Suppressor macrophage treated with lipopolysaccharide for 4 hours (primary cell): Measurements from ENCODE around the gene ATG9B.

Source experiments
- DNase-seq: peaks from one replicate; pipeline ENCODE4 v3.0.0-alpha.2; 2020

Gene ATG9B

DNA sequence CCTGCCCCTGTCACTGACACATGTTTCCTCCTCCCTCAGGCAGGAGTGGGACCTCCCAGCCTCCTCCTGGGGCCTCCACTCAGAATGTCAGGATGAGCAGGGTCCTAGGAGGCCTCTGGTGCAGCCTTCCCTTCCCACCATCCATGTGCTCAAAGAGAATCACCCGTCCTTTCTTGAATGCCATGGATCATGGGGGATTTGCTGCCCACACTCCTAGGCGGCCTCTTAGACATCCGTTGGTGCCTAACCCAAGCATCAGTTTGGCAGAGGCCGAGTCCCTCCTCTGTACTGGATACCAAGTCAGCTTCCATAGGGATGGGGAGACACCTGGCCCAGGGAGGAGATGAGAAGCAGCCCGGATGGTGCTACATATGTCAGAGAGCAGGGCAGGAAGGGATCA, 26.5 kb downstream of the ATG9B start:
- DNase-seq = no peak

DNA sequence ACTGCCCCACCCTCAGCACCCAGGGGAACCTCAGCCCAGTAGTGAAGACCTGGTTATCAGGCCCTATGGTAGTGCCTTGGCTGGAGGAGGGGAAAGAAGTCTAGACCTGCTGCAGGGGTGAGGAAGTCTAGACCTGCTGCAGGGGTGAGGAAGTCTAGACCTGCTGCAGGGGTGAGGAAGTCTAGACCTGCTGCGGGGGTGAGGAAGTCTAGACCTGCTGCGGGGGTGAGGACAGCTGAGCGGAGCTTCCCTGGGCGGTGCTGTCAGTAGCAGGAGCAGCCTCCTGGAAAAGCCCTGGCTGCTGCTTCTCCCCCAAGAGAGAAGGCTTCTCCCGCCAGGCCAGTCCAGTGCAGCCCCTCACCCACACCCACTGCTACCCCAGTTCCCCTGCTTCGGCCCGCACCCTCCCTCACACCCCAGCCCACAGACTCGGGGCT, 27.2 kb downstream of the ATG9B start:
- no peak for DNase-seq

DNA sequence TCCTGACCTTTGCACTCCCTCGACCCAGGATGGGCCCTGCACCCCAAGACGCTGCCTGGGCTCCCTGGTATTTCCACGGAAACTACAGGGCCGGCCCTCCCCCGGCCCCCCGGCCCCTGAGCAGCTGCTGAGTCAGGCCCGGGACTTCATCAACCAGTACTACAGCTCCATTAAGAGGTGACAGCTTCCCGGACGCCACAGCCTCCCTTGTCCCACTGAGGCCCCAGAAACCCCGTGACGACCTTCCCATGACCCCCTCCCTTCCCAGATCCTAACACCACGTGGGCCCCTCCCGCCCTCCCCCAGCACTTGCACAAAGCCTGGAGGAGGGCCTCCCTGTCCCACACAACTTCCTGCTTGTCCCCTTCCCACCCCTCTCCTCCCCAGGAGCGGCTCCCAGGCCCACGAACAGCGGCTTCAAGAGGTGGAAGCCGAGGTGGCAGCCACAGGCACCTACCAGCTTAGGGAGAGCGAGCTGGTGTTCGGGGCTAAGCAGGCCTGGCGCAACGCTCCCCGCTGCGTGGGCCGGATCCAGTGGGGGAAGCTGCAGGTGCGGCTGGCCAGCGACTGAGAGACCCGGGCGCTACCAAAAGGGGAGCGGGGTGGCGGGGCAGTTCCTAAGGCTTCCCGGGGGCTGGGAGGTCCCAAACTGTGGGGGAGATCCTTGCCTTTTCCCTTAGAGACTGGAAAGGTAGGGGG, 27.8 kb downstream of the ATG9B start:
- DNase-seq = peak; percentile 31

DNA sequence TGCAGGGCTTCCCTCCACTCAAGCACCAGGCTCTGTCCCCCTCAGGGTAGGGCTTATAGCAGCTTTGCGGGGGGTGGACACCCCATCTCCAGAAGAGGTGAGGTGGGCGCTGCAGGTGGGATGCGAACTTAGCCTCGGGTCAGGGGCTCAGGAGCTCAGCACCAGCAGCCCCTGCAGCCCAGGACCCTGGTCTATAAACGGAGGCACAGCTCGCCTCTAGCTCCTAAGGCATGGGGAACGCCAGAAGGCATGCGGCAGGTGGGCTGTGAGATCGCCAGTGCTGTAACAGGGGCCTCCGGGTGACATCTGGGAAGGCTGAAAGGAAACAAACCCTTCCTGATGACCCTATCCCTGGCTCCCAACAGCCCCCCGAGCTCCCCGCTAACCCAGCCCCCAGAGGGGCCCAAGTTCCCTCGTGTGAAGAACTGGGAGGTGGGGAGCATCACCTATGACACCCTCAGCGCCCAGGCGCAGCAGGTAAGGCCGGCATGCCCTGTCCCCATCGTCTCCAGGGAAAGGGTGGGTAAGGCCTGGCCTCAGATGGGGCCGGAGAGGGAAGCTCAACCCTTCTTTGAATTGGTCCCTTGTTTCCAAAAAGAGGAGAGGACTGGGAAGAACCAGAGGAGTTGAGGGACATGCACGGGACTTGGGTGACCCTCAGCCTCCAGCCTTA, 29.3 kb downstream of the ATG9B start:
- DNase-seq = no peak

DNA sequence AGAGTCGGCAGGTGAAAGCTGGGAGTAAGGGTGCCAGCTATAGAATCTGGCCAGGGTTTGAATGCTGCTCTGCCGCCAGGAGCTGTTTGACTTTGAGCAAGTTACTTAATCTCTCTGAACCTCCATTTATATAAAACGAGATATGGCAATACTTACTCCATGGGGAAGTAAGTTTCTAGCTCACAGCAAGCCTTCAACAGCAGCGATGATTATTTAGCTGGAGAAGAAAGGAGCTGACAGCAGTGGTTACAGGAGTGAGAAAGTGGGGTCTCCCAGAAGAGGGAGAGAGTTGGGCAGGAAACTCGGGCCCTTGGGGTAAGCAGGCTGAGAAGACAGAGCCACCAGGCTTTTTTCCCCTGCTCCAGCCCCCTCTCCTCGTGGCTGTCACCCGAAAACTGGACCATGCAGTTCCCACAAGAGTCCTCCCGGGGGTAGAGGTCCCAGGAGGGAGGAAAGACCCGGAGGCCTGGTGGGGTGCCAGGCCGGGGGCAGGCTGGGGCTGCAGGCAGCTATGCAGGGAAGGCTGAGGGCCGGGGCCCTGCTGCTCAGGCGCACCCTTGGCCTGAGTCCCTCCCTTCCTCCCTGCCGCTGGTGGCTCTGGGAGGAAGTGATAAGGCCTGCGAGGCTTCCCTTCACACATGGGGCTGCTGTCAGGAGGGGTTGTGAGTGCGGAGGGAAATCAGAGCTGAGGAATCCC, 30.0 kb downstream of the ATG9B start:
- peak; percentile 33 for DNase-seq

DNA sequence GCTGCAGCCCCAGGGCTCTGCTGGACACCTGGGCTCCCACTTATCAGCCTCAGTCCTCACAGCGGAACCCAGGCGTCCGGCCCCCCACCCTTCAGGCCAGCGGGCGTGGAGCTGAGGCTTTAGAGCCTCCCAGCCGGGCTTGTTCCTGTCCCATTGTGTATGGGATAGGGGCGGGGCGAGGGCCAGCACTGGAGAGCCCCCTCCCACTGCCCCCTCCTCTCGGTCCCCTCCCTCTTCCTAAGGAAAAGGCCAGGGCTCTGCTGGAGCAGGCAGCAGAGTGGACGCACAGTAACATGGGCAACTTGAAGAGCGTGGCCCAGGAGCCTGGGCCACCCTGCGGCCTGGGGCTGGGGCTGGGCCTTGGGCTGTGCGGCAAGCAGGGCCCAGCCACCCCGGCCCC, 30.8 kb downstream of the ATG9B start:
- no peak for DNase-seq

DNA sequence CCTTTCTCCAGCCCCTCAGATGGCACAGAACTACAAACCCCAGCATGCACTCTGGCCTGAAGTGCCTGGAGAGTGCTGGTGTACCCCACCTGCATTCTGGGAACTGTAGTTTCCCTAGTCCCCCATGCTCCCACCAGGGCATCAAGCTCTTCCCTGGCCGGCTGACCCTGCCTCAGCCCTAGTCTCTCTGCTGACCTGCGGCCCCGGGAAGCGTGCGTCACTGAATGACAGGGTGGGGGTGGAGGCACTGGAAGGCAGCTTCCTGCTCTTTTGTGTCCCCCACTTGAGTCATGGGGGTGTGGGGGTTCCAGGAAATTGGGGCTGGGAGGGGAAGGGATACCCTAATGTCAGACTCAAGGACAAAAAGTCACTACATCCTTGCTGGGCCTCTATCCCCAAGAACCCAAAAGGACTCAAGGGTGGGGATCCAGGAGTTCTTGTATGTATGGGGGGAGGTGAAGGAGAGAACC, 31.4 kb downstream of the ATG9B start:
- DNase-seq = no peak

DNA sequence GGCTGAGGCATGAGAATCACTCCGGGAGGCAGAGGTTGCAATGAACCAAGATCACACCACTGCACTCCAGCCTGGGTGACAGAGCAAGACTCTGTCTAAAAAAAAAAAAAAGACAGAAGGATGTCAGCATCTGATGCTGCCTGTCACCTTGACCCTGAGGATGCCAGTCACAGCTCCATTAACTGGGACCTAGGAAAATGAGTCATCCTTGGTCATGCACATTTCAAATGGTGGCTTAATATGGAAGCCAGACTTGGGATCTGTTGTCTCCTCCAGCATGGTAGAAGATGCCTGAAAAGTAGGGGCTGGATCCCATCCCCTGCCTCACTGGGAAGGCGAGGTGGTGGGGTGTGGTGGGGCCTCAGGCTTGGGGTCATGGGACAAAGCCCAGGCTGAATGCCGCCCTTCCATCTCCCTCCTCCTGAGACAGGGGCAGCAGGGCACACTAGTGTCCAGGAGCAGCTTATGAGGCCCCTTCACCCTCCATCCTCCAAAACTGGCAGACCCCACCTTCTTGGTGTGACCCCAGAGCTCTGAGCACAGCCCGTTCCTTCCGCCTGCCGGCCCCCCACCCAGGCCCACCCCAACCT, 32.1 kb downstream of the ATG9B start:
- no peak for DNase-seq

DNA sequence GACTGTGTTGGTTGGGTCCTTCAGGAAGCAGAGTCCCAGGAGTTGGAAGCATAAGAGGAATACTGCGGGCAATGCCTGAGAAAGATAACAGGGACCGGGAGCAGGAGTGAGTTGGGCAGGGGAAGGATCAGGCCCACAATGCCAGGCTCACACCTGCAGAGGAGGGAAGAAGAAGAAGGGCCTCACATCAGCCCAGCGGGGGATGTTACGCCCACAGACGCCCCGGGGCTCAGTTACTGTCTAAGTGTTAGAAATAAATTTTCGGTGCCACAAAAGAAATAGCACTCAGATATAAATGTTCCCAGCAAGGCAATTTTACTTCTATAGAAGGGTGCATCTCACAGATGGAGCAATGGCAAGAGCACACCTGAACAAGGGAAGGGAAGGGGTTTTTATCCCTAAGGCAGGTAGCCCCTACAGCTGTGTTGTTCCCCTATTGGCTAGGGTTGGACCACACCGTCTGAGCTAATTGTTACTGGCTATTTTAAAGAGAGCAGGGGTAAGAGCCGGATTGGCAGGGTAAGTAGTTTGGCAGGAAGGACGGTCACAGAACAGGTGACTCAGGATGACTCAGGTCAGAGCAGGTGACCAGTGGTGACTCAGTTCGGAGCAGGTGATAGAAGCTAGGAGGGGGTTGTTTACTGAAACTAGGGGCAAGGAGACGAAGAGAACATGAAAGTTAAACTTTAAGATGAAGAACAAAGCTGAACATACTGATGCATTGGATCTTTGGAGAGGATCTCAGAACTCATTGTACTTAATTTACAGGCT, 33.7 kb downstream of the ATG9B start, which contains the start of gene NOS3:
Gene NOS3 (plus strand): TSS at position 602 of the 771 bp plus-strand sequence. CDS start 2,787 bp downstream, outside the sequence.
- no peak for DNase-seq

DNA sequence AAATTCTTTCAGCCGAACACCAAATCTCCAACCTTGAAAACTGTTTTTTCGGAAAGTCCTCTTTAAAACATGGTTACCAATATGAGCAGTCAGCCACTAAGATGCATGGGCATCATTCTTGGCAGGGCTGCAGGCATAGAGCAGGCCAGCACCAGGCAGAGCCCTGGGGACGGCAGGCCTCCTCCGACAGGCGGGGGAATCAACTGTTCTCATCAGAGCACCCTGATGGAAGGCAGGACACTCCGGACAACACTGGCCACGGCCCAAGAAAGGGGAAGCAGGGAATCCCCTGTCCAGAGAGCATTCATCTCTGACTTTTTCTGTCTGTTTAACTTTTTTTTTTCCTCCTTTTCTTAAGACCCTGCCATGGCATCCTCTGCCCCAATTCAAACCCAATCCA, 34.8 kb downstream of the ATG9B start:
- DNase-seq = peak; percentile 44

DNA sequence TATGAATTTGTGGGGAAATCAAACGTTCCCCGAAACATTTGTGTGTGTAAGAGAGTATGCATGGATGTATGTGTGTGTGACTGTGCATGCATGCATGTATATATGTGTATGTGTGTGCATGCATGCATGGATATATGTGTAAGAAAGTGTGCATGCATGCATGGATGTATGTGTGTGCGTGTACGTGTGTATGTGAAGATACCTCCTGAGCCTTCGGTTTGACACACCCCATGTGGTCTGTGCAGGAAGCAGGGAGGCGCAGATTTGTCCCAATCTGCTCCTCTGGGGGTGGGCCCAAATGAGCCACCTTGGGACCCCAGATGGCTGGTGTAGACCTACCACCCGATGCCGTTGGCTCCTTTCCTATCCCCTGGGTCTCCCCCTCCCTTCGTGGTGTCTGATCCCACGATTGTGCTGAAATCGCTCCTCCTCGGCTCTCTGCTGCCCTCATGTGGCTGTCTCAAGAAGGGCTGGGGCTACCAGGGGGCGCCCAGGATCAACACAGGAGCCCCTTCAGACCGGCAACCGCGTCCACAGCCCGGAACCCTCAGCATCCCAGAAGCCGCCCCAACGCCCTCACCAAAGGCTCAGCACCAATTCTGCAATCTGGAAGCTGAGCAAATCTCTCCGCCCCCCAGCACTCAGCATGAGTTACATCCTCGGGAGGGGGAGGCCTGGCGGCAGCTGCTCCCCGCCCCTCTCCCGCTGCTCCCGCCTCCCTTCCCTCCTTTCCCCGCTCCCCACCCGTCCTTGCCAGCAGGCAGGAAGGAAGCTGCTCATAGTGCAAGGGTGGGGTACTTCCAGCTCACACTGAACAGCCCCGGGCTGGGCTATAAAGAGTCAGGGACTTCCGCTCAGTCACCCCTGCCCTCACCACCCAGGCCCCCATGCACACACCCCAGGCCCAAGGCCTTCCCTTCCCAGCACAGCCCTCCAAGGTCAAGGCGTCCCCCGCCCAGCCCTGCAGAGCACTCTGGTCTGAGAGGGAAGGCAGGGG, 35.8 kb downstream of the ATG9B start:
- DNase-seq = peak; percentile 57

DNA sequence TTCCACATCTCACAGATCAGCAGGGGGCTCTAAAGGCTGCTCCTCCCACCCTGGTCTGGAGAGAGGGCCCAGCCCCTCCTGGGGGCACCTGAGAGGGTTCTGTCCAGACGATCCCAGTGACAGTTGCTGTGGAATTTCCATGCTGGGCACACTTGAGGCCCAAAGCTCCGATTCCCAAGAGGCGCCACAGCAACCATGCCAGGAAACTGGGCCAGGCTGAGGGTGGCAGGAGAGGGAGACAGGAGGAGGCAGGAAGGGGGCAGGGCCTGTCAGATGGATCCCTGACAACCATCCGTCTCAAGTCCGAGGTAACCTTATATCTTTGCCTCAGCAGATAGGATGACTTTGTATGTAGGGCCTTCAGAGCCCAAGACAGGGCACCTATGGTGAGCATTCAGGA, 37.7 kb downstream of the ATG9B start:
- no peak for DNase-seq

DNA sequence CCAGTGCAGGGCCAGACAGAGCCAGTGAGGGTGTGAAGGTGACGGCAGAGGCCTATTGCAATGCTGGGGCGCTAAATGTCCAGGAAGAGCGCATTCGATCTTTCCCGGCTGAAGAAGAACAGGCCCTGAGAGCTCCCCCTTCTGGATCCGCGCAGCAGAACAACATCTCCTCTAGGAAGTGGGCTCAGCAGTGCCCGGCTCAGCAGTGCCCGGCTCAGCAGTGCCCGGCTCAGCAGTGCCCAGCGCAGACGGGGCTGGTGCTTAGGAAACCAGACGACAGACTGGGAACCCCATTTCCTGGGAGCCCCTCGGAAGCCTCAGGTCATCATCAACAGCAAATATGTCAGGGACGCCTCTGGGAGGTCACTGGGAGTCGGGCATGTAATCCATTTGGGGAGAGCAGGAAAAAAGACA, 38.2 kb downstream of the ATG9B start:
- peak; percentile 69 for DNase-seq

DNA sequence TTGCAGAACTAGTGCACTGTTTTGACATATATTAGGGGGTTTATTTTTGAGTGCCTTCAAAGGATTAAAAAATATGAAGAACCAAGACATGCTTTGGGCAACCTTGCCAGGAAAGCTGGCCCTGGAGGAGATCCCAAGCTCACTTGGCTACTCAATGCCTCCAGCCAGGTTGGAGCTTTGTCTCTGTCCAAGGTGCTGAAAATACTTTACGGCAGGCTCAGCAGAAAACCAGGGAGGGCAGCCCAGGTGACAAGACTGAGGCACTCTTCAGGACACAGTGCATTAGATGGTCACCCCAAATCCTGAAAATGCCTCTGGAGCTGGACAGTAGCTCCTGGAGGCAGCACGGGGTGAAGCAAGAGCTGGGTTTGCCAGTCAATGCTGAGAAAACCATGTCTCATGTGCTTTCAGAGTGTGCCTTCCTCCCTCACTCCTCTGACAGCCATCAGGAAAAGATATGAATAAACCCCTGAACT, 40.4 kb downstream of the ATG9B start:
- DNase-seq = peak; percentile 46

DNA sequence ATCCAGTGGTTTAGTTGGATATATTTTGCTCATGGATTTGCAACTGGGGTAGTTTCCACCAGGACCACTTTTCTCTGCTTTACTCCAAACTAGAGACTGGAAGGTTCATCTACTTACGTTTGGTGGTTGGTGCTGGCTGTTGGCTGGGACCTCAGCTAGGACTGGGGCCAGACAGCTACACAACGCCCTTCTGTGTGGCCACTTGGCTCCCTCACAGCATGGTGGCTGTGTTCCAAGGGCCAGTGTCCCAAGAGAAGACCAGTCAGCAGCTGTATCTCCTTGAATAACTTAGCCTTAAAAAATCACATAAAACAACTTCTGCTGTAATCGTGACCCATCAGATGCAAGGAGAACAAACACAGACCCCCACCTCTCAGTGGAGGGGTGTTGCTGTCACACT, 41.9 kb downstream of the ATG9B start:
- no peak for DNase-seq

DNA sequence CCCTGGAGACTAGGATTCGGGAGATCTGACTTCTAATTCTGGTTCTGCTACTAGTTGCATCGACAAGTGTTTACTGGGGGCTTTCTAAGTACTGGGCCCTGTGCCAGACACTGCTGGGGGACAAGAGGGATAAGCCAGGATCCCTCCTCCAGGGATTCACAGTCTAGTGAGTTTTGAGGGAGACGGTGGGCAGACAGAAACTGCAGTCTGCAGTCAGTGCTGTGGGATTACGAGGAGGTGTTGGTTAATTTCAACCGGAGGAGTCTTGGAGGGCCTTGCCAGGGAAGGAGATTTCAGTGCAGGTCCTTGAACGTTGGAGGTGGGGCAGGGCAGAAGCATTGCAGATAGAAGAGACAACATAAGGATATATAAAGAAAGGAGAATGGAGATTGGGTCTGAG, 42.6 kb downstream of the ATG9B start:
- no peak for DNase-seq

DNA sequence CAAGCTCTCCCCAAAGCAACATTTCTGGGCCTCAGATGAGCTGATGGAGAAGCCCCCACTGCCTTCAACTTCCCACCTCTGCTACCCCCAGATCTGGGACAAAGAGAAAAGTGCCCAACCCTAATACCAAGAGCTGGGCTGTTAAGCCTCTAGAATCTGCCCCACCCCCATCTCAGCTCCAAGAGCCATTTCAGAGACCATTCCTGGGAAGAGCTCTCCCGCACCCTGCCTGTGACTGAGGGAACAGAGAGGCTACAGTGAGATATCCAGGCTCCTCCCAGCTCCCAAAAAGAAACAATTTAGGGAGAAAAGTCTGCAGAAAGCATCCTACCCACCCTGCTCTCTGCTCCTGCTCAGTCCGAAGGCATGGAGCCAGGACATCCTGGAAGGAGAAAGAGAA, 43.6 kb downstream of the ATG9B start:
- no peak for DNase-seq

DNA sequence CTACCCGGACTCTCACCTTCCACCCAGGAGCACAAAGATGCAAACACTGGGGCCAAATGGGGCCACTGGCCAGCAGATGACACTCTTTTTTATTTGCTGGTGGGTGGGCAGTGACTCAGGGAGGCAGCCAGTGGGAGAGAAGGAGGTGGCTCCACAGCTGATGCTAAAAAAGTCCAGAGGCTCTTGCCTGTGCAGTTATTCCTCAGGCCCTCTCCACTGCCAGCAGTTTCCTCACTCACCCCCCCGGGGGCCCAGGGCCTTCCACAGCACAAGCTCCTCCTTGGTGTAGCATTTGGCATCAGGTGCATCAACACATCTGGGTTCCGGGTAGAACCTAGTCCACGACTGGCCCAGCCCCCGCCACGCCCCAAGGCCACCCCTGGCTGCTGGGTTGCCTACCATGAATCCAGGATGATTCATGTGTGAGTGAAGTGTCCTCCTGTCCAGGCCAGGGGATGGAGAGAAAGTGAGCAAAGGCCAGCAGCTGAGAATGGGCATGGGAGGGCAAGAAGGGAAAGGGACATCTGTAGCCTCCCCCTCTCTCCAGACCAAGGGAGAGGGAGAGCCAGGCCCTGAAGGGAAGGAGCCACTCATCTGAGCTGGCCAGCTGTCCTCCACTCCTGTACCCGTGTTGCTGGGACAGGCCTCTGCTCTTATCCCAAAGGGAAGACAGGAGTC, 44.4 kb downstream of the ATG9B start:
- no peak for DNase-seq

DNA sequence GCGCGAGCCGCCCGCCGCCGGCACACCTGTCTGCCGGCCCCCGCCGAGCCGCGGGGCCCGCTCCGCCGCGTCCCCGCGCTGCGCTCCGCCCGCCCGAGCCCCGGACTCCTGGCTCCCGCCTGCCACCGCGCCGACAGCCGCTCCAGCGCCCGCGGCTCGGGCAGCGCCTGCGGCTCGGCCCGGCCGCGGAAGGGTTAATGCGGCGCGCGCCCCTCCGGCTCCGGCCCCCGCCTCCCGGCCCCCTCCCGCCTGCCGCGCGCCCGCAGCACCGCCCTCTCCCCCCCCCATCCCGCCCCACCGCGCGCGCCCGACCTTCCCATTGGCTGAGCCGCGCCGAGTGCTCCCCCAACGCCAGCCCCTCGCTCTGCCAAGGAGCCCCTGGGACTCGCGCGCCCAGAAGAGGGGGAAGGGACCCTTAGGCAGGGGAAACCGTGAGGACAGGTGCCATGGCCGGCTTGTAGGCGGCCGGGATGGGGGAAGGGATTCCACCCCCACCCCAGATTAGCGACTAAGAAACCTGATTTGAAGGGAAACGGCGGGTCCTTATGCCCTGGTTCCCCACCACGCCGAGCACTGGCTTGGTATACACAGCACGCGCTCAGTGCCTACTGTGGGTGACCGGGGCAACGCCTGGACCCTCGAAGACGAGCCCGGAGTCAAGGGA, 46.0 kb downstream of the ATG9B start, which contains the start of gene KCNH2:
Gene KCNH2 (minus strand): TSS at position 196 of the 664 bp plus-strand sequence. CDS start 408 bp downstream, outside the sequence.
- no peak for DNase-seq
